ENCODE results near the gene PCDHGB3. TPM values are rescaled to one million over a fixed set of nuclear protein-coding genes. Genes with fewer than 3 reads are reported as not detected.
"Not testable (repeated sequence)": the region's sequence is repeated elsewhere in the genome, so short reads cannot be mapped to it uniquely, and the experiment has no call there.

PCDHGB3 gene
- total and polyA plus RNA-seq, 12 donors: 0.03 to 7.1 (median 2.4) TPM

DNA sequence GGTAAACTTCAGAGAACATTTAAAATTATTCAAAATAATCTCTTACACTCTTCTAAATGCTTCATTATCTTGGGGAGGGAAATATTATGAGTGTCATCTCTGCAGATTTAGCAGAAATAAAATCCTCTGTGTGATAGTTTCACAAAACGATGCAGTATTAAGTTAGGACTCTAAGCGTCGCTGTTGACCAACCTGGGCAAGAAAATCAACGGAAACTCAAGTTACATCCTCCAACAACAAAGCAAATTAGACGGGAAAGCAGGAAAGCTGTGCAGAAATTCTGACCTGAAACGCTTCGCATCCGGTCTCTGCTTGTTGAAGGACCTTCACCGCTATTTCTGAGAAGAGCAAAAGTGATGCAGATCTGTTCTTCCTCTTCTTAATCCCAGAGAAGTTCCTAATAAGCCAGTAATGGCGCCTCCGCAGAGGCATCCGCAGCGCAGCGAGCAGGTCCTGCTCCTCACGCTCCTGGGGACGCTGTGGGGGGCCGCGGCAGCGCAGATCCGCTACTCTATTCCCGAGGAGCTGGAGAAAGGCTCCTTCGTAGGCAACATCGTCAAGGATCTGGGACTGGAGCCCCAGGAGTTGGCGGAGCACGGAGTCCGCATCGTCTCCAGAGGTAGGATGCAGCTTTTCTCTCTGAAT lies 3.8 kb downstream of the PCDHGB3 start, which contains the start of gene PCDHGA6:
Gene PCDHGA6 (plus strand): TSS at position 219 of the 645 bp plus-strand sequence. CDS start 193 bp downstream, at position 412.
- Histone ChIP-seq H3K4me1 (replicated peaks in 1 of 2) (no peaks in the 10 kb centered on the region), H3K27me3 (no peaks in the 10 kb centered on the region), H3K27ac (no peak within 1 kb of the TSS), H3K36me3 (replicated peaks in 1 of 2) (no peaks in the 10 kb centered on the region), H3K4me3 (peak within 1 kb of the TSS in 1 of 4 donors; percentile 20), H3K9me3 (replicated peaks in 1 of 3) (peaks cover 3 to 41% (median 8%) of the 10 kb centered on the region in 3 donors)
- no peak for DNase-seq
- no peak for TF ChIP-seq POLR2A (IDR thresholded peaks at IDR 0.05)
- TF ChIP-seq, protein P1, sequence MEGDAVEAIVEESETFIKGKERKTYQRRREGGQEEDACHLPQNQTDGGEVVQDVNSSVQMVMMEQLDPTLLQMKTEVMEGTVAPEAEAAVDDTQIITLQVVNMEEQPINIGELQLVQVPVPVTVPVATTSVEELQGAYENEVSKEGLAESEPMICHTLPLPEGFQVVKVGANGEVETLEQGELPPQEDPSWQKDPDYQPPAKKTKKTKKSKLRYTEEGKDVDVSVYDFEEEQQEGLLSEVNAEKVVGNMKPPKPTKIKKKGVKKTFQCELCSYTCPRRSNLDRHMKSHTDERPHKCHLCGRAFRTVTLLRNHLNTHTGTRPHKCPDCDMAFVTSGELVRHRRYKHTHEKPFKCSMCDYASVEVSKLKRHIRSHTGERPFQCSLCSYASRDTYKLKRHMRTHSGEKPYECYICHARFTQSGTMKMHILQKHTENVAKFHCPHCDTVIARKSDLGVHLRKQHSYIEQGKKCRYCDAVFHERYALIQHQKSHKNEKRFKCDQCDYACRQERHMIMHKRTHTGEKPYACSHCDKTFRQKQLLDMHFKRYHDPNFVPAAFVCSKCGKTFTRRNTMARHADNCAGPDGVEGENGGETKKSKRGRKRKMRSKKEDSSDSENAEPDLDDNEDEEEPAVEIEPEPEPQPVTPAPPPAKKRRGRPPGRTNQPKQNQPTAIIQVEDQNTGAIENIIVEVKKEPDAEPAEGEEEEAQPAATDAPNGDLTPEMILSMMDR (IDR thresholded peaks at IDR 0.05): peak in 4 of 6 experiments; percentile 11 to 30 (median 24)
- 10 to 18% (median 15%) methylated on average over 23 to 27 of the region's 27 CpGs for WGBS, 4 donors
- intact Hi-C loops (cut with DNase I): no loop called here

DNA sequence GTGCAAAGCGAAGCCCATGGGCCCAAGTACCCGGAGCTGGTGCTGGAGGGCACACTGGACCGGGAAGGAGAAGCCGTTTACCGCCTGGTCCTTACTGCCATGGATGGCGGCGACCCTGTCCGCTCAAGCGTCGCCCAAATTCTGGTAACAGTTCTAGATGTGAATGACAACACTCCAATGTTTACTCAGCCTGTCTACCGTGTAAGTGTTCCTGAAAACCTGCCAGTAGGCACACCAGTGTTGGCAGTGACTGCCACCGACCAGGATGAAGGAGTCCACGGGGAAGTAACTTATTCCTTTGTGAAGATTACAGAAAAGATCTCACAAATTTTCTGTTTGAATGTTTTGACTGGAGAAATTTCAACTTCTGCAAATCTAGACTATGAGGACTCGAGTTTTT lies 4.6 kb downstream of the PCDHGB3 start:
- TF ChIP-seq, protein P1 (IDR thresholded peaks at IDR 0.05): no peak
- Histone ChIP-seq H3K4me1 (replicated peaks in 1 of 2) (no peaks in the 10 kb centered on the region), H3K27me3 (no peaks in the 10 kb centered on the region), H3K9me3 (replicated peaks in 1 of 3) (peaks cover 4 to 41% (median 8%) of the 10 kb centered on the region in 3 donors), H3K27ac (no peak overlapping the region), H3K36me3 (replicated peaks in 1 of 2) (no peaks in the 10 kb centered on the region), H3K4me3 (peak overlapping the region in 1 of 4 donors; percentile 7)
- WGBS, 4 donors: 50 to 67% (median 59%) methylated on average over 14 of the region's 14 CpGs
- no peak for DNase-seq
- intact Hi-C loops (cut with DNase I): no loop called here

DNA sequence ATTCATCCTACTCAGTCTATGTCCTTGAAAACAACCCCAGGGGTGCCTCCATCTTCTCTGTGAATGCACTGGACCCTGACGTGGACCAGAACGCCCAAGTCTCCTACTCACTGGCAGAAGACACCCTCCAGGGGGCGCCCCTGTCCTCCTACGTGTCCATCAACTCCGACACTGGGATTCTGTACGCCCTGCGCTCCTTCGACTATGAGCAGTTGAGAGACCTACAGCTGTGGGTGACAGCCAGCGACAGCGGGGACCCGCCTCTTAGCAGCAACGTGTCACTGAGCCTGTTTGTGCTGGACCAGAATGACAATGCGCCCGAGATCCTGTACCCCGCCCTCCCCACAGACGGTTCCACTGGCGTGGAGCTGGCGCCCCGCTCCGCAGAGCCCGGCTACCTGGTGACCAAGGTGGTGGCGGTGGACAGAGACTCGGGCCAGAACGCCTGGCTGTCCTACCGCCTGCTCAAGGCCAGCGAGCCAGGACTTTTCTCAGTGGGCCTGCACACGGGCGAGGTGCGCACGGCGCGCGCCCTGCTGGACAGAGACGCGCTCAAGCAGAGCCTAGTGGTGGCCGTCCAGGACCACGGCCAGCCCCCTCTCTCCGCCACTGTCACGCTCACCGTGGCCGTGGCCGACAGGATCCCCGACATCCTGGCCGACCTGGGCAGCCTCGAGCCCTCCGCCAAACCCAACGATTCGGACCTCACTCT lies 5.6 kb downstream of the PCDHGB3 start:
- H3K27ac ChIP-seq; H3K27me3 ChIP-seq; DNase-seq; H3K4me1 ChIP-seq (replicated peaks in 1 of 2); H3K36me3 ChIP-seq (replicated peaks in 1 of 2); intact Hi-C loops (cut with DNase I); H3K4me3 ChIP-seq: not testable (repeated sequence)
- WGBS, 4 donors: 42 to 50% (median 47%) methylated on average over 2 to 39 of the region's 48 CpGs
- peaks cover 4 to 41% (median 8%) of the 10 kb centered on the region in 3 donors for H3K9me3 ChIP-seq (replicated peaks in 1 of 3)

DNA sequence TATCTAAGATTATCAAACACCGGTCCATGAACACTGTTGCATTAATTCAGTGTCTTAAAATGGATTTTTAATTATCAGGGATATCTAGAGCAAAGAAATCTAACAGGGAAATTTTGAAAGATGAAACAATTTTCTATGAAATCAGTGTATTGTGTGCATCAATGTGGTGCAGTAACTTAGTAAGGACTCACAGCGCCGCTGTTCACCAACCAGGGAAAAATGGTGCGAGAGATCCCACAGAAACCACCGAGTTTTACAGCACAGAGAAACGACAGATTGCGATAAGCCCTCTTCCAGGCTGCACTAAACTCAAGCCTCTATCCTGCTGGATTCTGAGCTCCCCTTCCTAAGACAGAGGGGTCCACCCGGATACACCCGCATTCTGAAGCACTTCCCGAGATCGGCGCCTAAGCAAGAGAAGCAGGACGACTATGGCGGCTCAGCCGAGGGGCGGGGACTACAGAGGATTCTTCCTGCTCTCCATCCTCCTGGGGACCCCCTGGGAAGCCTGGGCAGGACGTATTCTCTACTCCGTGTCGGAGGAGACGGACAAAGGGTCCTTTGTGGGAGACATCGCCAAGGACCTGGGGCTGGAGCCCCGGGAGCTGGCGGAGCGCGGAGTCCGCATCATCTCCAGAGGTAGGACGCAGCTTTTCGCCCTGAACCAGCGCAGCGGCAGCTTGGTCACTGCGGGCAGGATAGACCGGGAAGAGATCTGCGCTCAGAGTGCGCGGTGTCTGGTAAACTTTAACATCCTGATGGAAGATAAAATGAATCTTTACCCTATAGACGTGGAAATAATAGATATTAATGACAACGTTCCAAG lies 12.6 kb downstream of the PCDHGB3 start, which contains the start of gene PCDHGA7:
Gene PCDHGA7 (plus strand): TSS at position 274 of the 826 bp plus-strand sequence. CDS start 158 bp downstream, at position 432.
- no peak for TF ChIP-seq POLR2A (IDR thresholded peaks at IDR 0.05)
- TF ChIP-seq, protein P1 (IDR thresholded peaks at IDR 0.05): no peak
- Histone ChIP-seq H3K4me1 (replicated peaks in 1 of 2) (no peaks in the 10 kb centered on the region), H3K27ac (no peak within 1 kb of the TSS), H3K27me3 (no peaks in the 10 kb centered on the region), H3K9me3 (replicated peaks in 1 of 3) (peaks cover 4 to 19% (median 10%) of the 10 kb centered on the region in 3 donors), H3K4me3 (peak within 1 kb of the TSS in 1 of 4 donors; percentile 27), H3K36me3 (replicated peaks in 1 of 2) (no peaks in the 10 kb centered on the region)
- intact Hi-C loops (cut with DNase I): no loop called here
- no peak for DNase-seq
- 10 to 21% (median 12%) methylated on average over 25 to 37 of the region's 37 CpGs for WGBS, 4 donors
